Astrocyte (in vitro differentiated cells and primary cell): ENCODE results near the gene METTL3. TPM values are rescaled to one million over a fixed set of nuclear protein-coding genes. Genes with fewer than 3 reads are reported as not detected.
A peak's percentile ranks its signal among the peaks of the same experiment; 100 is the strongest.

Experiments used
- DNase-seq: peaks from one replicate; pipeline ENCODE4 v3.0.0-alpha.2; 2010; ENCODE audit warnings: low read depth
- FAIRE-seq: peaks from 2 replicates; lab custom pipeline; 2011; peaks lifted over from hg19 to GRCh38; lab: Jason Lieb, UNC
- H2AFZ ChIP-seq: 2 replicates; pipeline ENCODE4 v1.6.0; 2012; ENCODE audit warnings: low read depth, low read length, inconsistent platforms
- H3K27ac ChIP-seq: 2 replicates; pipeline ENCODE4 v1.5.1; 2011; ENCODE audit warnings: low read depth, low read length, inconsistent platforms
- H3K27me3 ChIP-seq: 2 replicates; pipeline ENCODE4 v1.6.0; 2011; ENCODE audit warnings: low read length, inconsistent platforms; ENCODE audit not compliant: insufficient read depth
- H3K36me3 ChIP-seq: 2 replicates; pipeline ENCODE4 v1.5.1; 2011; ENCODE audit warnings: low read length, inconsistent platforms; ENCODE audit not compliant: insufficient read depth
- H3K4me1 ChIP-seq: 2 replicates; pipeline ENCODE4 v1.5.1; 2011; ENCODE audit warnings: low read length, inconsistent platforms; ENCODE audit not compliant: insufficient read depth
- H3K4me2 ChIP-seq: 2 replicates; pipeline ENCODE4 v1.6.0; 2012; ENCODE audit warnings: low read length, inconsistent platforms
- H3K4me3 ChIP-seq: 2 replicates; pipeline ENCODE4 v1.5.1; 2011; ENCODE audit warnings: low read depth, mild to moderate bottlenecking, low read length, inconsistent platforms; ENCODE audit not compliant: insufficient read depth
- H3K79me2 ChIP-seq: 2 replicates; pipeline ENCODE4 v1.6.0; 2012; ENCODE audit warnings: mild to moderate bottlenecking, low read length, inconsistent platforms; ENCODE audit not compliant: insufficient read depth
- H3K9ac ChIP-seq: 2 replicates; pipeline ENCODE4 v1.6.0; 2012; ENCODE audit warnings: mild to moderate bottlenecking, low read length, inconsistent platforms
- H3K9me3 ChIP-seq: 2 replicates; pipeline ENCODE4 v1.5.1; 2012; ENCODE audit warnings: low read depth, mild to moderate bottlenecking, low read length, inconsistent platforms; ENCODE audit not compliant: insufficient read depth
- H4K20me1 ChIP-seq: 2 replicates; pipeline ENCODE4 v1.6.0; 2012; ENCODE audit warnings: low read length, inconsistent platforms; ENCODE audit not compliant: insufficient read depth
- H3K27ac Mint-ChIP-seq: one replicate; pipeline ENCODE4 v1.8.0; 2021; ENCODE audit warnings: mild to moderate bottlenecking, mixed read lengths; ENCODE audit not compliant: unreplicated experiment
- H3K27me3 Mint-ChIP-seq: one replicate; pipeline ENCODE4 v1.8.0; 2021; ENCODE audit warnings: low read depth, mixed read lengths; ENCODE audit not compliant: unreplicated experiment
- H3K36me3 Mint-ChIP-seq: one replicate; pipeline ENCODE4 v1.8.0; 2021; ENCODE audit warnings: low read depth, mixed read lengths; ENCODE audit not compliant: unreplicated experiment
- H3K4me1 Mint-ChIP-seq: one replicate; pipeline ENCODE4 v1.8.0; 2021; ENCODE audit warnings: low read depth, mixed read lengths; ENCODE audit not compliant: unreplicated experiment
- H3K4me3 Mint-ChIP-seq: one replicate; pipeline ENCODE4 v1.8.0; 2021; ENCODE audit warnings: mild to moderate bottlenecking, moderate library complexity, mixed read lengths; ENCODE audit not compliant: unreplicated experiment
- H3K9me3 Mint-ChIP-seq: one replicate; pipeline ENCODE4 v1.8.0; 2021; ENCODE audit warnings: mild to moderate bottlenecking, mixed read lengths; ENCODE audit not compliant: unreplicated experiment
- EZH2 ChIP-seq: IDR thresholded peaks from 2 replicates; pipeline ENCODE4 v1.6.1; 2012; ENCODE audit warnings: mild to moderate bottlenecking, low read length, inconsistent platforms; ENCODE audit not compliant: insufficient read depth
- total RNA-seq: library from RNA; stranded (reverse); gene quantifications from 2 replicates; pipeline ENCODE4 v1.2.1, GENCODE V29; 2021
- TF ChIP-seq, protein P1 (sequence below): IDR thresholded peaks from 2 replicates; pipeline ENCODE4 v1.5.1; 2011; ENCODE audit warnings: low read depth, mild to moderate bottlenecking, inconsistent platforms, low read length, moderate library complexity; ENCODE audit not compliant: insufficient read depth

Gene METTL3
- total RNA-seq, 1 donor from 2014 or later, result 44.0 TPM

DNA sequence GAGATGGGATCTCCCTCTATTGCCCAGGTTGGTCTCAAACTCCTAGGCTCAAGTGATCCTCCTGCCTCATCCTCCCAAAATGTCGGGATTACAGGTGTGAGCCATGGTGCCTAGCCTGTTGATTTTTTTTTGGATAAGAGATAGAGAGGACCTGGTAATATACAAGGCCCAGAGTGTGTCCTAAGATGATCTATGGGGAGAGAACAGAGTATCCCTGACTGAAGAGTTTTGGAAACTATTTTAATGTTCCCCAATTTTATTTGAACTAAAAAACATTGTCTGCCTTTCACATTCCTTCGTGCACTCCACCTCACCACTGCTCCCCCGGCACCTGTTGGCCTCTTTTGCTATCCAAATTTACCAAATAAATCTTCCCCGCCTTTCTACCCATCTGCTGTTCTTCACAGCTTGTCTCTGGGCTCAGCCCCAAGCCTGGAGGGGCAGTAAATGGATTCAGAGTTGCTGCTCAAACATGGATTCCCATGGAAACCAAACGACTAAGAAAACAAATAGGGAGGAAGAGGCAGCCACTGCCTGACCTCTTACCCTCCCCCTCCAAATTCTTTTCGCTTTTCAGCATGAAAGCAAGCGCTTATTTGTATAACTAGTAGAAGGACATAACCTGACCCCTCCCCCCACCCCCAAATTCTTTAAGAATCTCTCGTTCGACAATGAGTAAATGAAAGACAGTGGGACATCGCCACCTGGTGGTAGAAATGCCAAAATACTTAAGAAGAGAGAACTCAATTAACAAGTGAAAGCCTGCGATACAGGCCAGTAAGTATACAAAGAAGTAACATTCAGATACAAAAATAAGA is 46.2 kb upstream of the METTL3 start:
- Histone ChIP-seq H3K4me1 (peaks cover 4% of the 10 kb centered on the region), H3K4me2 (peak overlapping the region; percentile 83), H3K9me3 (no peaks in the 10 kb centered on the region), H3K4me3 (peak overlapping the region; percentile 32), H4K20me1 (no peaks in the 10 kb centered on the region), H2AFZ (peak overlapping the region; percentile 68), H3K27ac (no peak overlapping the region), H3K79me2 (no peaks in the 10 kb centered on the region), H3K27me3 (no peaks in the 10 kb centered on the region), H3K36me3 (no peaks in the 10 kb centered on the region), H3K9ac (peak overlapping the region; percentile 38)
- Mint-ChIP-seq H3K4me1 (peaks cover 2% of the 10 kb centered on the region), H3K27me3 (no peaks in the 10 kb centered on the region), H3K9me3 (no peaks in the 10 kb centered on the region), H3K27ac (peak overlapping the region; percentile 88), H3K4me3 (peak overlapping the region; percentile 18), H3K36me3 (peaks cover 2% of the 10 kb centered on the region)
- DNase-seq (peak; percentile 65), FAIRE-seq (no peak)
- TF ChIP-seq EZH2, result no peak
- TF ChIP-seq, protein P1, sequence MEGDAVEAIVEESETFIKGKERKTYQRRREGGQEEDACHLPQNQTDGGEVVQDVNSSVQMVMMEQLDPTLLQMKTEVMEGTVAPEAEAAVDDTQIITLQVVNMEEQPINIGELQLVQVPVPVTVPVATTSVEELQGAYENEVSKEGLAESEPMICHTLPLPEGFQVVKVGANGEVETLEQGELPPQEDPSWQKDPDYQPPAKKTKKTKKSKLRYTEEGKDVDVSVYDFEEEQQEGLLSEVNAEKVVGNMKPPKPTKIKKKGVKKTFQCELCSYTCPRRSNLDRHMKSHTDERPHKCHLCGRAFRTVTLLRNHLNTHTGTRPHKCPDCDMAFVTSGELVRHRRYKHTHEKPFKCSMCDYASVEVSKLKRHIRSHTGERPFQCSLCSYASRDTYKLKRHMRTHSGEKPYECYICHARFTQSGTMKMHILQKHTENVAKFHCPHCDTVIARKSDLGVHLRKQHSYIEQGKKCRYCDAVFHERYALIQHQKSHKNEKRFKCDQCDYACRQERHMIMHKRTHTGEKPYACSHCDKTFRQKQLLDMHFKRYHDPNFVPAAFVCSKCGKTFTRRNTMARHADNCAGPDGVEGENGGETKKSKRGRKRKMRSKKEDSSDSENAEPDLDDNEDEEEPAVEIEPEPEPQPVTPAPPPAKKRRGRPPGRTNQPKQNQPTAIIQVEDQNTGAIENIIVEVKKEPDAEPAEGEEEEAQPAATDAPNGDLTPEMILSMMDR, result peak; percentile 77

DNA sequence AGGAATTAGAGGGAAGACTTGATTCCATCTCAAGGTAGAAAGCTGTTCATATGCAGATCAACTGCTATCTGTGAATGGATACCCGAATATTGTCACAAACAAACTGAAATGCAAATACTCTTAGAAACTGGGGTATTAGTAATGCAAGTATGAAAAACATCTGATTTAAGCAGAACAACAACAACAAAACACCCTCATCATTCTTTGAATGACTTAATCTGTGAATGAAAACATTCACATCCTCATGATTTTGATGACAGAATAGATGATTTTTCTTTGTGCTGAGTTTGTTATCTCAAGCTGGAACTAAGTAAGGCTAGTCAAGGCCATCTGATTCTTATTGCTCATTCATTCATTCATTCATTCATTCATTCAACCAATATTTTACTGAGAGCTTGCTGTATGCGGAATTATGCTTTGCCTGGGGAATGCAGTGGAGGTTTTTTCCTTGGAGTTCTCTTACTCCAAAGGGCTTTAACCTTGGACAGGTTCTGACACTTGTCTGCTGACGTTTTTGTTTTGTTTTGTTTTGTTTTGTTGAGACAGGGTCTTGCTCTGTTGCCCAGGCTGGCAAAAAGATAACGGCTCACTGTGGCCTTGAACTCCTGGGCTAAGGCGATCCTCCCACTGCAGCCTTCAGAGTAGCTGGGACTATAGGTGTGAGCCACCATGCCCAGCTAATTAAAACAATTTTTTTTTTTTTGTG is 45.4 kb upstream of the METTL3 start:
- Histone ChIP-seq H3K4me2 (no peak overlapping the region), H3K4me1 (peaks cover 4% of the 10 kb centered on the region), H3K27ac (no peak overlapping the region), H2AFZ (no peak overlapping the region), H3K9me3 (no peaks in the 10 kb centered on the region), H4K20me1 (no peaks in the 10 kb centered on the region), H3K4me3 (no peak overlapping the region), H3K36me3 (no peaks in the 10 kb centered on the region), H3K79me2 (no peaks in the 10 kb centered on the region), H3K9ac (no peak overlapping the region), H3K27me3 (no peaks in the 10 kb centered on the region)
- Mint-ChIP-seq H3K9me3 (no peaks in the 10 kb centered on the region), H3K27ac (peak overlapping the region; percentile 88), H3K4me1 (peaks cover 2% of the 10 kb centered on the region), H3K36me3 (peaks cover 2% of the 10 kb centered on the region), H3K4me3 (no peak overlapping the region), H3K27me3 (no peaks in the 10 kb centered on the region)
- FAIRE-seq (no peak), DNase-seq (no peak)
- no peak for TF ChIP-seq EZH2
- TF ChIP-seq, protein P1, result no peak
